Measurements from ENCODE around the gene KRTAP12-3. TPM values are rescaled to one million over a fixed set of nuclear protein-coding genes. Genes with fewer than 3 reads are reported as not detected.

KRTAP12-3 gene
- total and polyA plus RNA-seq, 10 donors = not detected

- DNase-seq = no peak
- peaks cover 0 to 40% (median 34%) of the 10 kb centered on the region in 8 donors for H3K9me3 ChIP-seq
- peaks cover 0 to 41% (median 0%) of the 10 kb centered on the region in 7 donors for H3K27me3 ChIP-seq (replicated peaks in 1 of 7)
- 81 to 94% (median 90%) methylated on average over 6 to 8 of the region's 8 CpGs for WGBS, 5 donors
- no peaks in the 10 kb centered on the region for H3K36me3 ChIP-seq
- no peak within 1 kb of the TSS for H3K27ac ChIP-seq
- no peaks in the 10 kb centered on the region for H3K4me1 ChIP-seq
- intact Hi-C loops (cut with DNase I; ENCODE audit: low total_unique reads) = no loop called here
- no peak within 1 kb of the TSS for H3K4me3 ChIP-seq
- TF ChIP-seq POLR2A (IDR thresholded peaks at IDR 0.05) = no peak
- TF ChIP-seq POLR2AphosphoS5 (IDR thresholded peaks at IDR 0.05) = no peak
- TF ChIP-seq CTCF (IDR thresholded peaks at IDR 0.05 in 8 of 11, conservative IDR thresholded peaks at IDR 0.05 in 3 of 11) = no peak
Observed at GRCh38 chr21:44612029-44612486, 45.7 kb upstream of the KRTAP12-3 start, which contains the start of gene KRTAP10-8. Gene KRTAP10-8 (plus strand): TSS chr21:44612079. CDS start chr21:44612101, 22 bp downstream.

- Histone ChIP-seq H3K4me1 (no peaks in the 10 kb centered on the region), H3K27me3 (replicated peaks in 1 of 7) (peaks cover 0 to 41% (median 0%) of the 10 kb centered on the region in 7 donors), H3K4me3 (no peak overlapping the region), H3K27ac (no peak overlapping the region), H3K36me3 (no peaks in the 10 kb centered on the region), H3K9me3 (peaks cover 0 to 40% (median 34%) of the 10 kb centered on the region in 8 donors)
- DNase-seq = no peak
- no peak for TF ChIP-seq POLR2AphosphoS5 (IDR thresholded peaks at IDR 0.05)
- no peak for TF ChIP-seq CTCF (IDR thresholded peaks at IDR 0.05 in 8 of 11, conservative IDR thresholded peaks at IDR 0.05 in 3 of 11)
- no peak for TF ChIP-seq POLR2A (IDR thresholded peaks at IDR 0.05)
- intact Hi-C loops (cut with DNase I; ENCODE audit: low total_unique reads) = no loop called here
- 81 to 87% (median 86%) methylated on average over 13 of the region's 13 CpGs for WGBS, 5 donors
Observed at GRCh38 chr21:44612669-44613229, 45.0 kb upstream of the KRTAP12-3 start.

GRCh38 chr21:44613386-44614155 is 44.2 kb upstream of the KRTAP12-3 start:
- TF ChIP-seq POLR2AphosphoS5 (IDR thresholded peaks at IDR 0.05) (no peak), CTCF (IDR thresholded peaks at IDR 0.05 in 8 of 11, conservative IDR thresholded peaks at IDR 0.05 in 3 of 11) (no peak), POLR2A (IDR thresholded peaks at IDR 0.05) (no peak)
- Histone ChIP-seq H3K36me3 (no peaks in the 10 kb centered on the region), H3K9me3 (peaks cover 0 to 37% (median 34%) of the 10 kb centered on the region in 8 donors), H3K27me3 (replicated peaks in 1 of 7) (peaks cover 0 to 41% (median 0%) of the 10 kb centered on the region in 7 donors), H3K4me1 (peaks cover 0 to 7% (median under 1%) of the 10 kb centered on the region in 6 donors), H3K27ac (no peak overlapping the region), H3K4me3 (no peak overlapping the region)
- WGBS, 5 donors = 90 to 92% (median 91%) methylated on average over 24 to 26 of the region's 26 CpGs
- no peak for DNase-seq
- intact Hi-C loops (cut with DNase I; ENCODE audit: low total_unique reads) = no loop called here

GRCh38 chr21:44614161-44614631 is 43.5 kb upstream of the KRTAP12-3 start:
- no peaks in the 10 kb centered on the region for H3K36me3 ChIP-seq
- H3K4me1 ChIP-seq = peaks cover 0 to 11% (median 4%) of the 10 kb centered on the region in 6 donors
- H3K4me3 ChIP-seq = no peak overlapping the region
- H3K9me3 ChIP-seq = peaks cover 0 to 31% (median 29%) of the 10 kb centered on the region in 8 donors
- no peak overlapping the region for H3K27ac ChIP-seq
- no peak for DNase-seq
- intact Hi-C loops (cut with DNase I; ENCODE audit: low total_unique reads) = no loop called here
- H3K27me3 ChIP-seq (replicated peaks in 1 of 7) = peaks cover 0 to 41% (median 0%) of the 10 kb centered on the region in 7 donors
- 83 to 88% (median 85%) methylated on average over 19 to 20 of the region's 20 CpGs for WGBS, 5 donors
- TF ChIP-seq POLR2A (IDR thresholded peaks at IDR 0.05) (no peak), POLR2AphosphoS5 (IDR thresholded peaks at IDR 0.05) (no peak), CTCF (IDR thresholded peaks at IDR 0.05 in 8 of 11, conservative IDR thresholded peaks at IDR 0.05 in 3 of 11) (no peak)
